ENCODE results near the gene CSDE1.
A peak's percentile ranks its signal among the peaks of the same experiment; 100 is the strongest.
"Not testable (repeated sequence)": the region's sequence is repeated elsewhere in the genome, so short reads cannot be mapped to it uniquely, and the experiment has no call there.

The CSDE1 gene

GRCh38 chr1:114757455-114758255, at the start of gene CSDE1:
CSDE1 (minus strand) TSS chr1:114757984; CDS start chr1:114739890, 18,094 bp downstream.
- peak; percentile 88 to 92 for DNase-seq (ENCODE audit: low read depth in 2 of 2)

- not testable (repeated sequence) for DNase-seq (ENCODE audit: low read depth in 2 of 2)
Observed at GRCh38 chr1:114804449-114804848, 46.7 kb upstream of the CSDE1 start.

- DNase-seq (ENCODE audit: low read depth in 2 of 2), result no peak
Observed at GRCh38 chr1:114803001-114803400, 45.2 kb upstream of the CSDE1 start.

DNA sequence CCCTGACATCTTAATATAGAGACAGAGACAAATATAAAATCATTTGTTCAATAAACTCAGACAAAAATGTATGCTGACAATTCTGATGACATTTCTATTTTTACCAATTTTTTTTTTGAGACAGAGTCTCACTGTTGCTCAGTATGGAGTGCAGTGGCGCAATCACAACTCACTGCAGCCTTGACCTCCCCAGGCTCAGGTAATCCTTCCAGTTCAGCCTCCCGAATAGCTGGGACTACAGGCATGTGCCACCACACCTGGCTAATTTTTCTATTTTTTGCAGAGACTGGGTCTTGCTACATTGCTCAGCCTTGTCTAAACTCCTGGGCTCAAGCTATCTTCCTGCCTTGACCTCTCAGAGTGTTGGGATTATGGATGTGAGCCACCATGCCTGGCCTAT, 36.3 kb upstream of the CSDE1 start:
- DNase-seq (ENCODE audit: low read depth in 2 of 2), result no peak

- not testable (repeated sequence) for DNase-seq (ENCODE audit: low read depth in 2 of 2)
Observed at GRCh38 chr1:114790581-114790980, 32.8 kb upstream of the CSDE1 start.

- DNase-seq (ENCODE audit: low read depth in 2 of 2), result not testable (repeated sequence)
Observed at GRCh38 chr1:114786440-114786839, 28.7 kb upstream of the CSDE1 start.

DNA sequence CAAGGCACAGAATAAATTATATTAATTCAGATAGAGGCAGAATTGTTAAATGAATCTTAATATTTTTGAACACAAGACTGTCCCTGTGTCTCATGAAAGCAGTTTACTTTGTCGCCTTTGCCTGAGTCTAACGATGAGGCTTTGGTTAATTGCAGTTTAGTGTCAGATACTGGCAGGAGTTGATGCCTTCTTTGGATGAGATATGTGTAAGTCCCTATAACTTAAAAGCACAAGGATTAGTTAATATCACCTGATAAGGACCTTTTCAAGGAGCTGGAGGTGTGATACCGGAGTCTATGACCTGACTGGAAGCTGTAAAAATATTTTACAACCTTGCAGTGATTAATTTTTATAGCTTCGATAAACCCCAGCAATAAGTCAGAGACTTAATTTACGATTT, 24.7 kb upstream of the CSDE1 start:
- no peak for DNase-seq (ENCODE audit: low read depth in 2 of 2)

GRCh38 chr1:114780344-114781226, 22.8 kb upstream of the CSDE1 start, which contains the start of gene SIKE1:
SIKE1 (minus strand) TSS chr1:114780685; CDS start chr1:114780607, 78 bp downstream.
- DNase-seq (ENCODE audit: low read depth in 2 of 2), result peak; percentile 75 to 80

DNA sequence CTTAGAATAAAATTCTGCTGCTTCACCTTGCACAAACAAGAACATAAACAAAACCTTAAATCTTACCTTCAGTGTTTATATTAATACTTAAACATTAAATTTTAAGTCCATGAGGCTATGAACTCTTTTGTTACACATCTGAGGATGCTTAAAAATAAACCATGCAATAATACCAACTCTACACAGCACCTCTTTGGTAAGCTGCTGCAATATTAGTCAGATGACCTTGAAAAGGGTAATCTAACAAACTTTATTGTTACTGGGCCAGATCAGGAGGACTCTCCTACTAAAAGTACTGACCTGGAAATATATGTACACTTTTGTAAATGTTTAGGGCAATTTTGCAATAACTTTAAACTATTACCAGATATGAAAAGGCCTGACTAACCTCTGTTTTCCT, 21.9 kb upstream of the CSDE1 start:
- DNase-seq (ENCODE audit: low read depth in 2 of 2), result no peak

GRCh38 chr1:114776726-114777125, 18.9 kb upstream of the CSDE1 start:
- not testable (repeated sequence) for DNase-seq (ENCODE audit: low read depth in 2 of 2)

GRCh38 chr1:114771992-114772391, 14.2 kb upstream of the CSDE1 start:
- DNase-seq (ENCODE audit: low read depth in 2 of 2), result no peak

DNA sequence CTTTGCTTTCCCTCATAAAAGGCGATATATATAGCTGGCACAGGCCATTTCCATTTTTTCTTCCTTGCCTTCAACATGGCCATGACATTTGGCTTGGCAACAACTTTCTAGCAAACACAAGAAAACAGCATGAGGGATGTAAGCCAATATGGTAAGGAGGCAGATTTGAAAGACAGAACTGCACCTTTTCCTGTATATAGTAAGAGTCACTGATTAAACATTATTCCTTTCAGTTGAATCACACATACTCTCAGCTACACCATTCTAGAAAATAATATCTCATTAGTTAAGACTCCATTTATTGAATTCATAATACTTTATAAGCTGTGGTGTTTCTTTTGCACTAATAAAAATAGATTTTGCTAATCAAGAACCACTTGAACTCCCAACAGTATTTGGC, 13.2 kb upstream of the CSDE1 start:
- DNase-seq (ENCODE audit: low read depth in 2 of 2), result no peak

DNA sequence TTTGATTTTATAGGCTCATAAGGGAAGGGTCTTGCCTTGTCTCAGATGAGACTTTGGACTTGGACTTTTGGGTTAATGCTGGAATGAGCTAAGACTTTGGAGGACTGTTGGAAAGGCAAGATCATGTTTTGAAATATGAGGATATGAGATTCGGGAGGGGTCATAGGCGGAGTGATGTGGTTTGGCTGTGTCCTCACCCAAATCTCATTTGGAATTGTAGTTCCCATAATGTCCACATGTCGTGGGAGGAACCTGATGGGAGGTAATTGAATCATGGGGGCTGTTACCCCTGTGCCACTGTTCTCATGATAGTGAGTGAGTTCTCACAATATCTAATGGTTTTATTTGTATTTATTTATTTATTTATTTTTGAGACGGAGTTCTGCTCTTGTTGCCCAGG, 6.9 kb upstream of the CSDE1 start:
- no peak for DNase-seq (ENCODE audit: low read depth in 2 of 2)

DNA sequence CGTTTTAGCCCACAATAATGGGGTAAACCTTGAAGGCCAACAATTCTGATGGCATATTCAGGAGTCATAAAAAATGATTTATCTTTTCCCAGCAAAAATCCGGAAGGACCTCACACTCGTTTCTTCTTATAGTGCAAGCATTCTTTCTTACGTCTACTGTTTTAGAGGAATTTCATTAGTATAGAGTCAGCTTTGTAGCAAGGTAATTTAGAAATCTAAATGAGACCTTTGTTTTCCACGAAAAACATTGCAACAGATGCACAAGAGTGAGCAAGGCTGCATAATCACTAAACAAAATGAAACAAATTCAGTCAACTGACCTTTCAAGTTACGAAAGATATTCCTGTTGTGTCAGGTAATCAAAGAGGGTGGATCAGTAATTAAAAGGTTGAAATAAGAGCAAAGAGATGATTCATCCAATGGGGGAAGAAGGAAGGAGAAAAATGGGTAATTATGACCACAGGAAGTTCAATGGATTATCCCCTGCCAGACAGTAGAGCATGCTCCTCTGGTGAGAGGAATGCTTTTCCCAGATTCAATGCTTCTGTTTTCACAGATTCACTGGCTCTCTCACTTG, 560 bp upstream of the CSDE1 start:
- DNase-seq (ENCODE audit: low read depth in 2 of 2), result no peak

GRCh38 chr1:114756949-114757454, 782 bp downstream of the CSDE1 start:
- no peak for DNase-seq (ENCODE audit: low read depth in 2 of 2)

- no peak for DNase-seq (ENCODE audit: low read depth in 2 of 2)
Observed at GRCh38 chr1:114756009-114756892, 1.5 kb downstream of the CSDE1 start.

DNA sequence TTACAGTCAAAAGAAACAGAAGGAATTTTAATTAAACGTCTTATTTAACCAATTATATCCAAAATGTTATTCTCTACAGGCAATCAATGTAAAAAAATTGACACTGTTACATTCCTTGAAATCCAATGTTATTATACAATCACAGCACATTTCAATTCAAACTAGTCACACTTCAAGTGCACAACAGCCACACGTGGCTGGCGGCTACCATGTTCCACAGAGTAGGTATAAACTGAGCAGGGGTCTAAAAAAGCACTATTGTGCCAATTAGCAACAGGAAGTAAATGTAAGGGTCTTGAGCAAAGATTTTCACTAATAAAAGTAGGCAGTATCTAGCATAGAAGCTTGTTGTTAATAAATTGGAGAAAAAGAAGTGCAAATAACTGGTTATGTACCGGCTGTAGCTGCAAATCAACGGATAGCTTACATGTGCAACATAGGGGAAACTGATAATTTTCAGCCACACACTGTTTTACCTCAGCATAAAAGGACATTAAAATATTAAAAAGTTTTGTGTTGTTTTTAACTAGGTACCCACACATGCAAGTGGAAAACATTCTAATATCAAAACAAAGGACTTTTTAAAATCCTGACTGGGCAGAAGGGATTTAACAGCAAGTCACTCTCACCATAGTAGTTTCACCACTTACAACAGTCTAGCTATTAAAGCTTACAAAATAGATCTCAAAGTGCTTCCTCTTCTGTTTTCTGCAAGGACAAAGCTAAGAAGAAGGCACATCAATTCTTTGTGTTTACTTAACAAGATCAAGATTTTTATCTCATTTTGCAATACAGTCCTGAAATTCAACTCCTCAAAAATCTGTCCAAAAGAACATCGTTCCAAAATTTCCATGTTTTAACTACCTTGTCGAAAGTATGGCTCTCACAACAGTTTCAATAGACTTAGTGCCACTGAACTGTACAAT, 2.5 kb downstream of the CSDE1 start:
- no peak for DNase-seq (ENCODE audit: low read depth in 2 of 2)

- not testable (repeated sequence) for DNase-seq (ENCODE audit: low read depth in 2 of 2)
Observed at GRCh38 chr1:114753702-114754101, 4.1 kb downstream of the CSDE1 start.

DNA sequence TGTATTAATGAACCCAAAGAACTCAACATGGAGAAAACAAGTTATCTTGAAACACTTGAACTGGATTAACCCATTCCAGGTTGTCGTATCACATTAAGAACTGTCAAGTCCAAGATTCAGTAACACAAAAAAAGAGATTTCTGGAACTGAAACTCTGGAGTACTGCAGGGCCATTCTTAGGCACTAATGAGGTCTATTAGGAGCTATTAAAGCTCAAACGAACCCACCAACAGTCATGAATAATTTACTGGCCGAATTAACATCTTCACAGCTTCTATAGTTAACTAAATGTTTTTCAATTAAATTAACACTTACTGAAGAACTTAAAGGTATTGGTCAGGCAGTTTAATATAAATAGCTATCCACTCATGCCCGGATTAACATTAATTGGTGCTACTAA, 4.6 kb downstream of the CSDE1 start:
- no peak for DNase-seq (ENCODE audit: low read depth in 2 of 2)

- DNase-seq (ENCODE audit: low read depth in 2 of 2), result no peak
Observed at GRCh38 chr1:114750780-114751179, 7.0 kb downstream of the CSDE1 start.
